K562 (cell line): ENCODE measurements around the gene NAA38. TPM values are rescaled to one million over a fixed set of nuclear protein-coding genes. Genes with fewer than 3 reads are reported as not detected.

Source experiments
- ATAC-seq: fragments of 200-7000 bp; cut with Tn5 transposase; 3 replicates; pipeline ENCODE4 v1.9.1; 2020; ENCODE audit warnings: moderate library complexity
- BruUV-seq: library from RNA; stranded (reverse); fragments of 400-500 nt; replicated peaks from 2 replicates; lab custom pipeline; 2021; lab: Mats Ljungman, UMichigan
- CTCF ChIA-PET: fragments of 300-600 bp; formaldehyde crosslinking; extraction: SDS; loops from one replicate; lab custom pipeline; 2021; ENCODE audit warnings: low intra/inter-chr PET ratio; lab: Yijun Ruan, JAX
- POLR2A ChIA-PET: fragments of 300-600, 350-650 bp; sonication (Branson Sonifier 250); formaldehyde crosslinking; extraction: SDS; loops from one replicate; lab custom pipeline; 2021; ENCODE audit warnings: antibody characterized with exemption, inconsistent platforms; lab: Yijun Ruan, JAX
- DNase-seq, 4 experiments: peaks; one replicate each; pipeline versions ENCODE4 v3.0.0 to v3.0.0-alpha.2; 2011 to 2018; ENCODE audit warnings: low spot score in 3 of 4, mixed read lengths in 3 of 4; ENCODE audit errors: extremely low read depth in 1 of 4
- FAIRE-seq: peaks from 2 replicates; lab custom pipeline; 2011; peaks lifted over from hg19 to GRCh38; lab: Jason Lieb, UNC
- H2AFZ ChIP-seq: 2 replicates; pipeline ENCODE4 v1.6.0; 2011; ENCODE audit warnings: low read depth, low read length, control low read depth, inconsistent platforms
- H3K27ac ChIP-seq: fragments of 200-600 bp; 3 replicates; pipeline ENCODE4 v1.8.0; 2011; ENCODE audit warnings: low read depth, mild to moderate bottlenecking, control low read depth, inconsistent platforms, low read length, moderate library complexity, mixed read lengths; ENCODE audit errors: extremely low read depth
- H3K27me3 ChIP-seq, 2 experiments: fragments of 300-600 bp in 1 of 2; 2 replicates in 1 of 2; 3 replicates in 1 of 2; pipeline versions ENCODE4 v1.6.0 to v1.8.0; 2011; ENCODE audit warnings: inconsistent platforms in 2 of 2, low read length in 2 of 2, mild to moderate bottlenecking in 1 of 2, mixed read lengths in 1 of 2, moderate library complexity in 1 of 2; ENCODE audit not compliant: control insufficient read depth in 2 of 2, insufficient read depth in 2 of 2
- H3K36me3 ChIP-seq: fragments of 300-600 bp; 3 replicates; pipeline ENCODE4 v1.8.0; 2011; ENCODE audit warnings: mild to moderate bottlenecking, low read length, inconsistent platforms; ENCODE audit not compliant: control insufficient read depth, insufficient read depth
- H3K4me1 ChIP-seq, 2 experiments: fragments of 200-600 bp in 1 of 2; replicated peaks in 1 of 2; 2 replicates in 1 of 2; 3 replicates in 1 of 2; pipeline versions ENCODE4 v1.5.1 to v1.8.0; 2011; ENCODE audit warnings: inconsistent platforms in 2 of 2, low read length in 2 of 2, mild to moderate bottlenecking in 1 of 2, mixed read lengths in 1 of 2, moderate library complexity in 1 of 2; ENCODE audit not compliant: control insufficient read depth in 2 of 2, insufficient read depth in 2 of 2
- H3K4me2 ChIP-seq: 2 replicates; pipeline ENCODE4 v1.6.1; 2011; ENCODE audit warnings: low read length, control low read depth, inconsistent platforms, mixed read lengths; ENCODE audit not compliant: insufficient read depth
- H3K4me3 ChIP-seq: fragments of 200-600 bp; sonication (generic), shearing (Covaris generic); 2 replicates; pipeline ENCODE4 v1.5.1; 2016; ENCODE audit warnings: control low read depth, inconsistent platforms
- H3K79me2 ChIP-seq: fragments of 200-600 bp; 3 replicates; pipeline ENCODE4 v1.8.0; 2011; ENCODE audit warnings: low read length, inconsistent platforms; ENCODE audit not compliant: control insufficient read depth, insufficient read depth
- H3K9ac ChIP-seq, 2 experiments: 2 replicates each; pipeline versions ENCODE4 v1.6.0 to v1.6.1; 2011; ENCODE audit warnings: low read depth in 2 of 2, low read length in 2 of 2, control low read depth in 1 of 2, inconsistent platforms in 1 of 2, mild to moderate bottlenecking in 1 of 2, mixed read lengths in 1 of 2; ENCODE audit not compliant: insufficient read depth in 1 of 2
- H3K9me1 ChIP-seq: one replicate; pipeline ENCODE4 v1.6.0; 2011; ENCODE audit warnings: inconsistent platforms, mild to moderate bottlenecking, low read length, moderate library complexity; ENCODE audit not compliant: control insufficient read depth, insufficient read depth
- H3K9me3 ChIP-seq: replicated peaks from 2 replicates; pipeline ENCODE4 v1.5.1; 2011; ENCODE audit warnings: low read depth, low read length, inconsistent platforms; ENCODE audit not compliant: control insufficient read depth, insufficient read depth
- H4K20me1 ChIP-seq: replicated peaks from 2 replicates; pipeline ENCODE4 v1.6.1; 2011; ENCODE audit warnings: low read length, inconsistent platforms, mixed read lengths; ENCODE audit not compliant: control insufficient read depth, insufficient read depth
- CBFA2T3 ChIP-seq: fragments of 450-650 bp; IDR thresholded peaks from 2 replicates; pipeline ENCODE4 v1.6.1; 2017
- CREM ChIP-seq: IDR thresholded peaks from 2 replicates; pipeline ENCODE4 v1.6.1; 2014; ENCODE audit warnings: antibody characterized with exemption, low read depth
- IFI16 ChIP-seq: fragments of 250-450 bp; sonication (Bioruptor Pico); IDR thresholded peaks from 2 replicates; pipeline ENCODE4 v2.1.2; 2022; ENCODE audit warnings: mild to moderate bottlenecking, inconsistent platforms
- U2AF1 ChIP-seq: fragments of 200-400 bp; formaldehyde crosslinking; optimal IDR thresholded peaks from 2 replicates; pipeline ENCODE3; 2017; ENCODE audit warnings: mild to moderate bottlenecking, low read depth, low read length, moderate library complexity
- YBX1 ChIP-seq: fragments of 450-650 bp; IDR thresholded peaks from 2 replicates; pipeline ENCODE4 v1.7.1; 2016; ENCODE audit warnings: mild to moderate bottlenecking
- ZBTB11 ChIP-seq, 3 experiments: fragments of 200-800 bp in 1 of 3; fragments of 250-450 bp in 1 of 3; fragments of 450-650 bp in 1 of 3; sonication (Bioruptor Pico) in 1 of 3; sonication (Bioruptor generic) in 1 of 3; formaldehyde crosslinking in 1 of 3; IDR thresholded peaks; 2 replicates each; pipeline versions ENCODE4 v1.6.1 to v1.8.0; 2016 to 2022; ENCODE audit warnings: mild to moderate bottlenecking in 2 of 3, missing genetic modification characterization in 2 of 3, missing compliant biosample characterization in 1 of 3, moderate library complexity in 1 of 3
- ZC3H11A ChIP-seq: IDR thresholded peaks from 2 replicates; pipeline ENCODE4 v1.6.1; 2012; ENCODE audit warnings: low read depth, low read length, improper control_type of control experiment
- ZNF239 ChIP-seq: fragments of 250-450 bp; sonication (Bioruptor Pico); IDR thresholded peaks from 2 replicates; pipeline ENCODE4 v1.4.0; 2020; ENCODE audit warnings: mild to moderate bottlenecking
- ZNF347 ChIP-seq: fragments of 450-650 bp; formaldehyde crosslinking; IDR thresholded peaks from 2 replicates; pipeline ENCODE4 v1.4.0; 2020; ENCODE audit warnings: low read depth, mild to moderate bottlenecking, moderate library complexity
- ZNF639 ChIP-seq, 2 experiments: fragments of 200-800 bp in 1 of 2; sonication (Bioruptor generic) in 1 of 2; sonication (generic) in 1 of 2; formaldehyde crosslinking in 1 of 2; IDR thresholded peaks in 1 of 2; conservative IDR thresholded peaks in 1 of 2; 2 replicates each; pipeline versions ENCODE4 v1.5.0 to v1.6.1; 2016 to 2020; ENCODE audit warnings: missing compliant biosample characterization in 1 of 2, missing genetic modification characterization in 1 of 2, missing genetic modification reagents in 1 of 2
- WGBS: fragments of 100-300 bp; shearing (Covaris generic); methylation state at CpG from one replicate; pipeline ENCODE4 v1.1.6; 2016; ENCODE audit warnings: low coverage, mixed read lengths; ENCODE audit not compliant: insufficient coverage; ENCODE audit errors: missing lambda C conversion rate; 5-methylcytosine and 5-hydroxymethylcytosine counted together
- in situ Hi-C: fragments of 300-500 bp; cut with MboI; formaldehyde crosslinking; loops from 4 replicates; pipeline ENCODE4 v1.15.0; 2018; ENCODE audit warnings: inconsistent platforms, mixed read lengths
- intact Hi-C: fragments of 100-400 bp; cut with micrococcal nuclease; formaldehyde crosslinking; loops from 2 replicates; pipeline ENCODE4 v1.14.2; 2022
- polyA plus RNA-seq, 8 experiments: library from polyadenylated mRNA; depleted of rRNA in 4 of 8; stranded (reverse) in 5 of 8; unstranded in 3 of 8; fragments of >200 nt; fragmentation: Nextera tagmentation in 2 of 8; fragmentation: Illumina TruSeq in 1 of 8; extraction: Ambion mirVana in 2 of 8; extraction: Trizol in 1 of 8; gene quantifications; 2 replicates each; pipeline versions ENCODE4 v1.2.1 to v1.2.3, GENCODE V29; 2011 to 2014; ENCODE audit warnings: inconsistent platforms in 1 of 8, missing spikeins in 1 of 8
- total RNA-seq, 7 experiments: library from RNA; depleted of rRNA in 6 of 7; stranded (reverse); fragments of >200 nt in 6 of 7; fragmentation: Illumina TruSeq in 2 of 7; extraction: Trizol in 2 of 7; gene quantifications; 2 replicates each; pipeline versions ENCODE4 v1.2.1 to v1.2.3, GENCODE V29; 2011 to 2021; ENCODE audit warnings: low replicate concordance in 1 of 7
- TF ChIP-seq, protein P1 (sequence below): fragments of 450-650 bp; formaldehyde crosslinking; IDR thresholded peaks from 2 replicates; pipeline ENCODE4 v1.4.0; 2020; ENCODE audit warnings: mild to moderate bottlenecking, moderate library complexity

NAA38 gene
- total and polyA plus RNA-seq, 9 of the 15 experiments (the other 6 are each of a cell fraction or from before 2014, with no cell fraction given): 16.4 to 99.8 (median 57.3) TPM

DNA sequence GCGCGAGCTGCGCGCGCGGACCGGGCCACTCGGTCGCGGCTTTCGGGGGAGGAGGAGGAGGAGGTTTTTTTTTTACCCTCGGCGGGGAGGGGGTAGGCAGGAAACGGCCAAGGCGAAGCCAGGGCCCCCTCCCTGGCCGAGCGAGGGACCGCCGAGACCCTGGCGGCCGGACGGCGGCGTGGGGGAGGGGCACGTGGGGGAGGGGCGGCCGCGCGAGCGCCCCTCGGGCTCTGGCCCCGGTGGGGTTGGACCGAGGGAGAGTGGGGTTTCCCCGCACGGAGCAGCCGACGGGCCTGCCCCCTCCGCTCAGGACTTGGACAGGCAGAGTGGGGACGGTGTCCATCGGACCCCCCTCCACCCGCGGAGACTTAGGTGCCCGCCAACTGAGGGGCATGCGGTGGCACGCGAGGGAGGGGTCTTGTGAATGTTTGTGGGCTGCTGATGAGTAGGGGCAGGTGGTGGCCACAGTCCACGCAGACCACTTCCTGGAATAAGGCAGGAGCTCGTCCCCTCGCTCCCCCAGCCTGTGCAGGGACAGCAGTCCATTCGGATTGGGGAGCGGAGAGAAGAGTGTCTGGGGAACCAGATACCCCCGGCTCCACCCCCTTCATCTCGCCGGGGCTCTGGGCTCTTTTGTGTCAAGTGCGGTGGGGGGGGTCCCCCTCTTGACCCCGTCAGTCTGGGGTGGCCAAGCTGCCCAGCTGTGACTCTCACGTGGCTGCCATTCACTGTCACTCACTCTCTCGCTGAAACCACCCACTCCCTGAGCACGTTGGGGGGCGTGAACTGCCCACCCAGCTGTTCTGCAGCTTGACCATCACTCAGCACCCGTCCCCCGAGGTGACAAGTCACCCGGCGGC lies 28.2 kb upstream of the NAA38 start (continued):
- TF ChIP-seq, protein P1, sequence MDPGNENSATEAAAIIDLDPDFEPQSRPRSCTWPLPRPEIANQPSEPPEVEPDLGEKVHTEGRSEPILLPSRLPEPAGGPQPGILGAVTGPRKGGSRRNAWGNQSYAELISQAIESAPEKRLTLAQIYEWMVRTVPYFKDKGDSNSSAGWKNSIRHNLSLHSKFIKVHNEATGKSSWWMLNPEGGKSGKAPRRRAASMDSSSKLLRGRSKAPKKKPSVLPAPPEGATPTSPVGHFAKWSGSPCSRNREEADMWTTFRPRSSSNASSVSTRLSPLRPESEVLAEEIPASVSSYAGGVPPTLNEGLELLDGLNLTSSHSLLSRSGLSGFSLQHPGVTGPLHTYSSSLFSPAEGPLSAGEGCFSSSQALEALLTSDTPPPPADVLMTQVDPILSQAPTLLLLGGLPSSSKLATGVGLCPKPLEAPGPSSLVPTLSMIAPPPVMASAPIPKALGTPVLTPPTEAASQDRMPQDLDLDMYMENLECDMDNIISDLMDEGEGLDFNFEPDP (CRISPR knock-in tag): no peak
- TF ChIP-seq CBFA2T3: peak; percentile 47
- TF ChIP-seq, all 486 proteins: peak for 55

DNA sequence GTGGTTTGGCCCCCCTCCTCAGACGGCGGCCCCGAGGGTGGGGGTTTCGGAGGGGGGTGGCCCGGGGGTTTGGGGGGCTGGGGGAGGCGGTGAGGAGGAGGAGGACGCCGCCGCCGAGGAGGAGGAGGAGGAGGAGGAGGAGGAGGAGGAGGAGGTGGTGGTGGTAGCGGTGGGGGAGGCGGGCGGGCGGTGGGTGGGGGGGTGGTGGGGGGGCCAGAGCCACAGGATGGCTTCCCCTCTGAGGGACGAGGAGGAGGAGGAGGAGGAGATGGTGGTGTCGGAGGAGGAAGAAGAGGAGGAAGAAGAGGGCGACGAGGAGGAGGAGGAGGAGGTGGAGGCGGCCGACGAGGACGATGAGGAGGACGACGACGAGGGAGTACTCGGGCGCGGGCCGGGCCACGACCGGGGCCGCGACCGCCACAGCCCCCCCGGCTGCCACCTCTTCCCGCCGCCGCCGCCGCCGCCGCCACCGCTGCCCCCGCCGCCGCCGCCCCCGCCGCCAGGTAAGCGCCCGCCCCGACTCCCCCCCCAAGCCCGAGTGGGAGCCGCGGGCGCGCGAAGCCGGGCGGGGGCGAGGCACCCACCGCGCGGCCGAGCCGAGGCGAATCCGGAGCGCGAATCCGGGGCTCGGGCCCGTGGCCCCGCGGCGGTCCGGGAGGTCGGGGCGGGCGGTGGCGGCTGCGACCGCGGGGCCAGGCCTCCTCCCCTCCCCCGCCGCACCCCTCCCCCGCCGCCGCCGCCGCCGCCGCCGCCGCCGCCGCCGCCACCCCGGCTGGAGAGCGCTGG lies 27.4 kb upstream of the NAA38 start:
- POLR2A ChIA-PET: no interaction called here
- Histone ChIP-seq H3K9me1 (peaks cover 3% of the 10 kb centered on the region), H3K4me2 (peak overlapping the region; percentile 65; the same call in 1 of the 2 replicates), H3K36me3 (peaks cover 25% of the 10 kb centered on the region; the same call in 1 of the 3 replicates), H3K27me3 (no peaks in the 10 kb centered on the region), H2AFZ (no peak overlapping the region), H3K9ac (peak overlapping the region in 1 of 2 experiments; percentile 97; a peak in 2 of 4 replicates), H3K79me2 (peaks cover 59% of the 10 kb centered on the region), H3K27ac (peak overlapping the region; percentile 97), H4K20me1 (no peaks in the 10 kb centered on the region; the same call in 1 of the 2 replicates), H3K9me3 (no peaks in the 10 kb centered on the region), H3K4me3 (peak overlapping the region; percentile 66), H3K4me1 (peaks cover 38 to 46% of the 10 kb centered on the region in 2 experiments)
- DNase-seq (peak; percentile 25 to 64 (median 50)), FAIRE-seq (no peak), ATAC-seq (no peak)
- BruUV-seq: no TSS peak
- no CpG with 5 or more reads among the region's 100 CpGs for WGBS
- intact Hi-C loops (no loop called here), in situ Hi-C loops (no loop called here)
- CTCF ChIA-PET: no interaction called here
- TF ChIP-seq ZNF239 (CRISPR knock-in tag) (no peak), ZNF639 (CRISPR knock-in tag; conservative IDR thresholded peaks at IDR 0.05 in 1 of 2, IDR thresholded peaks at IDR 0.05 in 1 of 2) (0 out of 4 replicates have a peak, but pooled peaks of 1 of the 2 experiments have one; percentile 83), CREM (no peak), IFI16 (CRISPR knock-in tag) (no peak), ZC3H11A (no peak), ZBTB11 (CRISPR knock-in tag; IDR thresholded peaks at IDR 0.05) (0 out of 6 replicates have a peak, but pooled peaks of 1 of the 3 experiments have one; percentile 24), ZNF347 (CRISPR knock-in tag) (no peak), YBX1 (no peak), U2AF1 (no peak)
